NCI-H82 treated with DMSO at 0.1 percent for 48 hours (cell line): ENCODE results near the gene HSPB8.

ENCODE experiments used
- DNase-seq: peaks from one replicate; lab custom pipeline; 2025; ENCODE audit not compliant: unreplicated experiment; lab: John Stamatoyannopoulos, UW

The HSPB8 gene

GRCh38 chr12:119169150-119169549, 9.6 kb upstream of the HSPB8 start:
- DNase-seq = no peak

DNA sequence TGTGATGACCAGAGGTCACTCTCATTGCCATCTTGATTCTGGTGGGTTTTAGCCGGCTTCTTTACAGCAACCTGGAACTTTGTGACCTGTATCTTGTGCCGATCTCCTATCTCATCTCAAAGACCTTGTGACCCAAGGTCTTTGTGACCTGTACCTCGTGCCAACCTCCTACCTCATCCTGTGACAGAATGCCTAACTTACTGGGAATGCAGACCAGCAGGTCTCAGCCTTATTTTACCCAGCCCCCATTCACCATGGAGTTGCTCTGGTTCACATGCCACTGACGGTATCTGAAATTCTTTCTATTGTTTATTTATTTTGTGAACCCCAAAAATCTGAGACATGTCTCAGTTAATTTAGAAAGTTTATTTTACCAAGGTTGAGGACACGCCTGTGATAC, 7.4 kb upstream of the HSPB8 start:
- DNase-seq = no peak

- no peak for DNase-seq
Measured at GRCh38 chr12:119171691-119172425, 6.9 kb upstream of the HSPB8 start.

- no peak for DNase-seq
Measured at GRCh38 chr12:119175081-119175480, 3.6 kb upstream of the HSPB8 start.

- no peak for DNase-seq
Measured at GRCh38 chr12:119176267-119177055, 2.3 kb upstream of the HSPB8 start.

DNA sequence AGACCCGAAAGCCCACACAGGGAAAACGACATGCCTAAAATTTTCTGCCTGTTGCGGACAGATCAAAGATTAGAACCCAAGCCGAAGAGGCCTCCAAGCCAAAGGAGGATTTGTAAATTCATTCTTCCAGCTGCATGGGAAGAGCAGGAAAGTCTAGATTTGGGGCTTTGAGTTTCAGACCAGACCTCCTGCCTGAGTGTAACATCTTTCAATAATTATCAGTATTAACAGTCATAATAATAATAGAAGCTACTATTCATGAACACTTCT, 1.7 kb upstream of the HSPB8 start:
- no peak for DNase-seq

- no peak for DNase-seq
Measured at GRCh38 chr12:119177724-119178380, 879 bp upstream of the HSPB8 start.

DNA sequence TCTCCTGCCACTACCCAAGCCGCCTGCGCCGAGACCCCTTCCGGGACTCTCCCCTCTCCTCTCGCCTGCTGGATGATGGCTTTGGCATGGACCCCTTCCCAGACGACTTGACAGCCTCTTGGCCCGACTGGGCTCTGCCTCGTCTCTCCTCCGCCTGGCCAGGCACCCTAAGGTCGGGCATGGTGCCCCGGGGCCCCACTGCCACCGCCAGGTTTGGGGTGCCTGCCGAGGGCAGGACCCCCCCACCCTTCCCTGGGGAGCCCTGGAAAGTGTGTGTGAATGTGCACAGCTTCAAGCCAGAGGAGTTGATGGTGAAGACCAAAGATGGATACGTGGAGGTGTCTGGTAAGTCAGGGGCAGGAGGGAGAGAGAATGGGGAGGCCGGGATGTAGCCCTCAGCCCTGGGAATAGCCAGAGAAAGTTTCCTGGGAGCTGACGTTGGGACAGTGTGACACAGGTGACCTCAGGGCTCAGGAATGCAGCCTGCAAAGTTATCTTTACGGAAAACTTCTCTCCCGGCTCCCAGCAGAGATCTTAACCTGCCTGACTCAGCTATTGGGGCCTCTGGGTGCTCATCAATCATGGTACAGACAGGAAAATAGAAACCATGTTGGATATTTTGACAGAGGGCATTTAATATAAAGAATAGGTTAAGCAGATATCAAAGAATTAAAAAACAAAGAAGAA, 747 bp downstream of the HSPB8 start:
- no peak for DNase-seq

GRCh38 chr12:119180380-119181040, 1.8 kb downstream of the HSPB8 start:
- DNase-seq = no peak

DNA sequence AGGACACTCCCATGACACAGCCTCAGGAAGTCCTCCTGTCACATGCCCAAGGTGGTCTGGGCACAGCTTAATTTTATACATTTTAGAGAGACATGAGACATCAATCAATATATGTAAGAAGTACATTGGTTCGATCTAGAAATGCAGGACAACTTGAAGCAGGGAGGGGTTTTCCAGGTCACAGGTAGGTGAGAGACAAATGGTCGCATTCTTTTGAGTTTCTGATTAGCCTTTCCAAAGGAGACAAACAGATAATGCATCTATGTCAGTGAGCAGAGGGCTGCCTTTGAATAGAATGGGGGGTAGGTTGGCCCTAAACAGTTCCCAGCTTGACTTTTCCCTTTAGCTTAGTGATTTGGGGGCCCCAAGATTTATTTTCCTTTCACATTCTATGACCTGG, 2.5 kb downstream of the HSPB8 start:
- DNase-seq = no peak

GRCh38 chr12:119181944-119182343, 3.2 kb downstream of the HSPB8 start:
- DNase-seq = no peak

DNA sequence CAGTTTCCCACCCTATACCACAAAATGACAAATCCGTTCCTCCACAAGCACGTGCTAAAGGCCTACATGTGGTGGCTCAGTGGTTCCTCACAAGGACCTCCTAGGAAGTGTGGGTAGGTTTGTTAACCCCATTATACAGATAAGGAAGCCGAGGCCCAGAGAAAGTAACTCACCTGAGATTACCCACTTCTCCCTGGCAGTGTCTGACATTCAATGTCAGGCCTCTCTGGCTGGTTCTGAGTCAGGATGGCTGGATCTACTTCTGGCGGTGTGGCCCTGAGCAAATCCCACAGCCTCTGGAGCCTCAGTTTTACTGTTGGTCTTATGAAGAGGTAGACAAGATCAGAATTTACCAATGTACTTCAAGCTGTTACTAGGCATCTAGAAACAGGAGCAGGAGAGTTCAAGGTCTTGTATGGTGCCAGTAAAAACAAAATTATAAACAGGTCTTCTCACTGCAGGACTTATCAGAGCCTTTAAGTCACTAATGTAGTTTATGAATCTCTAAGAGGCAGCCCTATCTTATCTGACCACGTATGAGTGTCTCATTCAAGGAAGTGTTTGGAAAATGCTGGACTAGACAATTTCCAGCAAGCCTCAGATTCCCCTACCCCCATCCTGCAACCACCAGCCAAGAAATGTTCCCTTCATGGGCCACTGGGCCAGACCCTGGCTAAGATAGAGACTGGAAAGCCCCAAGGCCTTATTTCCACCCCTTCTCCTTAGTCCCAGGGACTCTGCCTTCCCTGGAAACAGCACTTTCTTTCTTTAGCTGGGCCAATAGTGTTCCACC, 4.2 kb downstream of the HSPB8 start:
- DNase-seq = no peak

GRCh38 chr12:119183942-119184695, 5.4 kb downstream of the HSPB8 start:
- no peak for DNase-seq

DNA sequence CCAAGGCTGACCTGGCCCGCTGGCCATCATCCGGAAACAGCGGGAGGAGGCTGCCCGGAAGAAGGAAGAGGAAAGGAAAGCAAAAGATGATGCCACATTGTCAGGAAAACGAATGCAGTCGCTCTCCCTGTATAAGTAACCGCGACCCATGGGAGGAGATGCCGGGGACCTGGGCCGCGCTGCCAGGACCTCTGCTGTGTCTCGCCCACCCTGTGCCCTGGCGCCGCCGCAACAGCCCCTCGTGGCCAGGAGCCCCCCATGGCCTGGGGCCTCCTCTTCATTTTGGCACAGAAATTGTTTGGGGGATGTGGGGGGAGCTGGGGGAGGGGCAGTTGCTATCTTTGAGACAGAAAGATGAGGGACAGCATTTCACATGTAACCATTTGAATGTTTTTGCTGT, 16.5 kb downstream of the HSPB8 start:
- no peak for DNase-seq

- DNase-seq = no peak
Measured at GRCh38 chr12:119198440-119198839, 19.7 kb downstream of the HSPB8 start.

- DNase-seq = no peak
Measured at GRCh38 chr12:119200601-119201000, 21.9 kb downstream of the HSPB8 start.

GRCh38 chr12:119201789-119202543, 23.2 kb downstream of the HSPB8 start:
- DNase-seq = no peak

- no peak for DNase-seq
Measured at GRCh38 chr12:119202544-119202943, 23.8 kb downstream of the HSPB8 start.

DNA sequence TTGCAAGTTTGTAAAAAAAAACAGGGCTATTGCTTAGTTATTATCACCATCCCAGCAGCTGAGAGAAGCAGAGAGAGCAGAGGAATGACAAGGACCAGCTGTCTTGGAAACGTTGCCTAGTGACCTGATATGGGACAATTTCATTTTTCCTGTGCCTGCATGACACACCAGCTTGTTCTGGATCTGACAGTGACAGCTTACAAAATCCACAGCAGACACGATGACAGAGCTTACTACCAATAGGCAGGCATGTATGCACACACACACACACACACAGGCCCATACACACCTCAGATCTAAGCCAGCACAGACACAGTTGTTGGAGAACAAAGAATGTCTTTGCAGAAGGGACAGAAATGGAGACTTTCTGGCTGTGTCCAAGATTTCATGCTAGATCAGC, 25.4 kb downstream of the HSPB8 start:
- DNase-seq = no peak
